PC-3 (cell line): ENCODE results near the gene ZNF445.

ENCODE experiments used
- CTCF ChIP-seq: fragments of 300-600 bp; sonication (generic); conservative IDR thresholded peaks from 2 replicates; pipeline ENCODE4 v1.5.1; 2017; ENCODE audit warnings: antibody characterized with exemption, low read depth, mild to moderate bottlenecking, low read length
- EZH2 ChIP-seq: fragments of 300-600 bp; sonication (generic); IDR thresholded peaks from one replicate; pipeline ENCODE4 v1.6.1; 2017; ENCODE audit warnings: antibody characterized with exemption, mild to moderate bottlenecking, low read length; ENCODE audit not compliant: unreplicated experiment

GRCh38 chr3:44501971-44502370 lies 24.5 kb upstream of the ZNF445 start:
- TF ChIP-seq CTCF (no peak), EZH2 (no peak)
